ENCODE data around the gene CACNG3.
"Not testable (repeated sequence)": the region's sequence is repeated elsewhere in the genome, so short reads cannot be mapped to it uniquely, and the experiment has no call there.

CACNG3 gene

DNA sequence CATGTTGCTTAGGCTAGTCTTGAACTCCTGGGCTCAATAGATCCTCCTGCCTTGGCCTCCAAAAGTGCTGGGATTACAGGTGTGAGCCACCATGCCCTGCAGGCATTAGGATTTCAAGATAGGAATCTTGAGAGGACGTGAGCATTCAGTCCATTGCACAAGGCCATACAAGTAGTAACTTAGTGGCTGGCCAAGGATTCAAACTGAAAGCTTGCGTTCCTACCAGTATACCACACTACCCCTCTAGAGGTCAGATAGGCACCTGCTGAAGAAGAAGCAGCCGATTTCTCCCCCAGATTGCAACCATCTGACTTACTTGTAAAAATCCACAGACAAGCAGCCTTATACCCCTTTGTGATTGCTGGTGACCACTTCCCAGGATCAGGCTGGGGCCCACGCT is 80.9 kb downstream of the CACNG3 start:
- DNase-seq = no peak

DNA sequence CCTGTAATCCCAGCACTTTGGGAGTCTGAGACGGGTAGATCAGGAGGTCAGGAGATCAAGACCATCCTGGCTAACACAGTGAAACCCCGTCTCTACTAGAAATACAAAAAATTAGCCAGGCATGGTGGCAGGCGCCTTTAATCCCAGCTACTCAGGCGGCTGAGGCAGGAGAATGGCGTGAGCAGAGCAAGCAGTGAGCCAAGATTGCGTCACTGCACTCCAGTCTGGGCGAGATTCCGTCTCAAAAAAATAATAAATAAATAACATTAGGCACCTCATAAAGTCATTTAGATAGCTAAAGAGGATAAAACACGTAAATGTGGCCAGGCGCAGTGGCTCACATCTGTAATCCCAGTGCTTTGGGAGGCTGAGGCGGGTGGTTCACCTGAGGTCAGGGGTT is 87.7 kb downstream of the CACNG3 start:
- DNase-seq = not testable (repeated sequence)

DNA sequence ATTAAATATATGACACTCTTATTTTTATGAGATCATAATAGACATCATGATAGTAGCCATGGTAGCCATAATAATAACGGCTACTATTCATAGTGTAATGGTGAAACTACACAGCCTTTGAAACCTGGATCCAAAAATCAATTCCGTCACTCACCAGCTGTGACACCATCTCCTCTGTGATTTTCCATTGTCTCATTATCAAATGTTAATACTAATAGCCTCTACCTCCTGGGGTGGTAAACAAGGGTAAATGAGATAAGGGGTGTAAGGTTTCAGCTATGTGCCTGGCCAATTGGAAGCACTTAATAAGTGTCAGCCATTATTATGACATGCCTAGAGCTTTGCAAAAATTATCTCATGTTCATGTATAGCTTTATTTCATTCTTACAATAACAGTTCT is 88.6 kb downstream of the CACNG3 start:
- no peak for DNase-seq

DNA sequence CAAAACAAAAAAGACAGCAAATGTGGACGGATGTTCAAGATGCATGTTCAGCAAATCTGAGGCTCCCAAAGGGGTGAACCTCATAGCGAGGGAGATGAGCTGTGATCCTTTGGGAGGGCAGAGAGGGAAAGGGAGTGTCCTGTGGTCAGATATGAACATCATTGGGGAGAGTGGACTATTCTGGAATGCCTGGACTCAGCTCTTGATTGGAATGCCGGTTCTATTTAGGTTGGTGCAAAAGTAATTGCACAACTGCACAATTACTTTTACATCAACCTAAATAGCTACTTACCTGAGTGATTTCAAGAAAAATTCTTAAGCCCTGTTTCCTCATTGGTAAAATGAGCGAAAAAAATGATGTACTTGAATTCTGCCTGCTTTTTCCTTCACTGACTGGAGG is 89.6 kb downstream of the CACNG3 start:
- DNase-seq = no peak

DNA sequence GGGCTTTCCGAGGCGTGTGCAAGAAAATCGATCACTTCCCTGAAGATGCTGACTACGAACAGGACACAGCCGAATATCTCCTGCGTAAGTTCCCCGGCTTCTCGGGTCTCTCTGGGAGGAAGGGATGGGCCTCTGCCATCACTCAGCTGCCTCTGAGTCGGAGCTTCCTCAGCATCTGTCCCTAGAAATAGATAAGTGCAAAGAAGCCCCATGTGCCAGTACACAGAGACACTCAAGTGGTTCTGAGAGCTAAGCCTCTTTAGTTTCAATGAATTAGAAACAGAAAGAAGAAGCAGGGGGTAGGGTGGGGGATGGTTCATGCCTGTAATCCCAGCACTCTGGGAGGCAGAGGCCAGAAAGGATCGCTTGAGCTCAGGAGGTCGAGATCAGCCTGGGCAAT is 90.6 kb downstream of the CACNG3 start:
- DNase-seq = no peak

DNA sequence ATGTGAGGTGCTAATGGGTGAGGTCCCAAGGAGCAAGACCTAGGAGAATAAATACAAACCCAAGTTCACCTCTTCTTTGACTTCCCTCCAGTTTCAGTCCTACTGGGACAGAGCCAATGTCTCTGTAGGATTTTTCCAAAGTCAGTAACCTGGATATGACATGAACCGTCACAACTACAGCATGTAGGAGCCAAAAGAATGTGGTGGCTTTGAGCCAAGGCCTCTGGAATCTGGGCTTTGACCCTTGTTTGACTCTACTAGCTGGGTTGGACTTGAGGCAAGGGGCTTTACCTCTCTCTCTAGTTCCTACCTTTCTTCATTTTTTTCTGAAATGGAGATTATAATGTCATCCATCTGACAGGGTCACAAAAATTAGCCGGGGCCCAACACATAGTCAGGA is 91.4 kb downstream of the CACNG3 start:
- no peak for DNase-seq

DNA sequence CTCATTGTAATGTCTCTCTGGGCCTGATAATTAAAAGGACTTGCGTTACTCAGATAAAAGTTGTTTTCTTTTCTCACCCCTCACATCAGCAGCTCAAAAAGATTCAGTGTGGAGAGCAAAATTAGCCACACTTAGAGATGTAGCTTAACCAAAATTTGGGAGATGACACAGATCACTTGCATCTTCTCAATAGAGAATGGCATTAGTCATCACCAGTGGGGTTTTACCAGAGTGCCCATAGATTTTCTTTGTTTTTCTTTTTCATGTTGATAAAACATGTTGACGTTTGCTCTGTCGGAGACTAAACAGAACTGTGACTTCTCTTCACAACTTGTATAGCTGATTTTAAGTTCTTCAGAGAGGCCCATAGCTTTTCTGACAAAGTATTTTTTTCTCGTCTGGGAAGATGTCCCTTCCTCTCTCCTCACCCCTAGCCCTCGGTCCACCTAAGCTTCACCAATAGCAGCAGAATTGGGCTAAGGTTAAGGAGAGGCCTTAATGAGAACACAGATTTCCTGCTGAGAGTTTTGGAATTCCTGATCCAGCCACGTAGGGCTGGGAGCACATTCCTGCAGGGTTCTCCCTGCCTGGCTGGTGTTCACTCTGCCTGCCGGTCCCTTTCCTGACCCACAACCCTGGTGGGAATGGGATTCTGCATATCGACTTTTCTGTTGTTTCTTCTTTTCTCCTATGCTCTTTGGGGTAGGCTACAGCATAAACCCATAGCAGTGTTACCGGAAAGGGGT is 92.6 kb downstream of the CACNG3 start:
- no peak for DNase-seq

DNA sequence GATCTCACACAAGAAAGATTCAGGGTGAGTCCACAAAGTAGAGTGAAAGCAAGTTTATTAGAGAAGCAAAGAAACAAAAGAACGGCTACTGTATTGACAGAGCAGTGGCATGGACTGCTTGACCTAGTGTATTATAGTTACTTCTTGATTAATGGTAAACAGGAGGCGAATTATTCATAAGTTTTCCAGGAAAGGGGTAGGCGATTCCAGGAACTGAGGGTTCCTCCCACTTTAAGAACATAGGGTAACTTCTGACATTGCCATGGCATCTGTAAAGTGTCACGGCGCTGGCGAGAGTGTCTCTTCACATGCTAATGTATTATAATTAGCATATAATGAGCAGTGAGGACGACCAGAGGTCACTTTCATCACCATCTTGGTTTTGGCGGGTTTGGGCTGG is 93.2 kb downstream of the CACNG3 start:
- DNase-seq = no peak

DNA sequence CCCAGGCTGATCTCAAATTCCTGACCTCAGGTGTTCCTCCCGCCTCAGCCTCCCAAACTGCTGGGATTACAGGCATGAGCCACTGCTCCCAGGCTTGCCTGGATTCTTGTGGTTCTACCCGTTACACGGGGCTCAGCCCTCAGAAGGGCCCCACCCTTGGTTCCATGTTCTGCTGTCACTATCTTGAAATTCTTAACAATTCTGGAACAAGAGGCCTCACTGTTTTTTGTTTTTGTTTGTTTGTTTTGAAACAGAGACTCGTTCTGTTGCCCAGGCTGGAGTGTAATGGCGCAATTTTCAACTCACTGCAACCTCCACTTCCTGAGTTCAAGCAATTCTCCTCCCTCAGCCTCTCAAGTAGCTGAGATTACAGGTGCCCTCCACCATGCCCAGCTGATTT is 96.6 kb downstream of the CACNG3 start:
- no peak for DNase-seq

DNA sequence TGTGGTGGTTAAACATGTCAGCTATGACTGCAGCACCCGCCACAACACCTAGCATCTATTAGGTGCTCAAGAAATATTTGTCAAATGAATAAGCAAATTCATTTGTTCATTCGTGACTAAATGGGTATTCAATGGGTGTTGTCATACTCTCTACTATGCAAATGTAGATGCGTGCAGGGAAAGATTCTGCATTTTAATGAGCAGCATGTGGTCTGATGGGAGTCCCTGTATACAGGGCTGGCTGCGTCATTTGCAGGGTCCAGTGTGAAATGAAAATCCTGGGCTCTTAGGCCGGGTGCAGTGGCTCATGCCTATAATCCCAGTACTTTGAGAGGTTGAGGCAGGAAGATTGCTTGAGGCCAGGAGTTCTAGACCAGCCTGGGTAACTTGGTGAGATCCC is 97.5 kb downstream of the CACNG3 start:
- DNase-seq = no peak

DNA sequence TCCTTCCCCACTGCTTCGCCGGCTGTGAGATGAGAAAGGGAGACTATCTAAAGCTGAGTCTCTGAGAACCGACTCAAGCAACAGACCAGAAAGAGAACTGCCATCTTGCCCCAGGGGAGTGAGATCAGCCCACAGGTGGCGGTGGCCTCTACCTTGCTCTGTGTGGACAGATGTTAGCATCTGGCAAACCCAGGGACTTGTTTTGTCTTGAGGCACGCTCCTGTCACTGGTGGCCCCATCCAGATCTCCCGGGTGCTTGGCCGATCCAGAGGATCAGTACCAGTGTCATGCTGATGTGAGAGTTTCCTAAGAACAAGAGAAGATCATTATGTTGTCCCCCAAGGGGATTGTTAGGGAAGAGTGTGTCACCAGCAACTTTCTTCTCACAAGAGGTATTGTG is 101.4 kb downstream of the CACNG3 start:
- DNase-seq = no peak

DNA sequence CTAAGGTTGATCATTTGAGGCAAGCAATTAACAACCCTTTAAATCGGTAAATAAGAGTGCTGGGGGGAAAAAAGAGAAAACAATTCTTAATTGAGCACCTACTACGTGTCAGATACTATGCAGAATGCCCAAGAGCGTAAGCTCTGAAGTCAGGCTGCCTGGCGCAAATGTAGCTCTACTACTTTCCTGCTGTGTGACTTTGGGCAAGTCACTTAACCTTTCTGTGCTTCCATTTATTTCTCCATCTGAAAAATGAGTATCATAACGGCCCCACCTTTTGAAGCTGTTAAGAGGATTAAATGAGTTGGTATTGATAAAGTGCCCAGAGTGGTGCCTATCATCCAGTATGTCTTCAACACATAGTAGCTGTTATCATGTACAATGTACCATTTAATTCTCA is 102.0 kb downstream of the CACNG3 start:
- DNase-seq = no peak

DNA sequence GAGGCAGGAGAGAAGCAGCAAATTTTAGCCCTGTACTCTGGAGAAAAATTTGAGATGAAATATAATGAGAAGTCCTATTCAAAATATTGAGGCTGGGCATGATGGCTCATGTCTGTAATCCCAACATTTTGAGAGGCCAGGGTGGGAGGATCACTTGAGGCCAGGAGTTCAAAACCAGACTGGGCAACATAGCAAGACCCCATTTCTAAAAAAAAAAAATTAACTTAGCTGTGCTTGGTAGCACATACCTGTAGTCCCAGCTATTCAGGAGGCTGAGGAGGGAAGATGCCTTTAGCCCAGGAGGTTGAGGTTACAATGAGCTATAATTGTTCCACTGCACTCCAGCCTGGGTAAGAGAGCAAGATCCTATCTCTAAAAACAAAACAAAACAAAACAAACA is 103.4 kb downstream of the CACNG3 start:
- no peak for DNase-seq

DNA sequence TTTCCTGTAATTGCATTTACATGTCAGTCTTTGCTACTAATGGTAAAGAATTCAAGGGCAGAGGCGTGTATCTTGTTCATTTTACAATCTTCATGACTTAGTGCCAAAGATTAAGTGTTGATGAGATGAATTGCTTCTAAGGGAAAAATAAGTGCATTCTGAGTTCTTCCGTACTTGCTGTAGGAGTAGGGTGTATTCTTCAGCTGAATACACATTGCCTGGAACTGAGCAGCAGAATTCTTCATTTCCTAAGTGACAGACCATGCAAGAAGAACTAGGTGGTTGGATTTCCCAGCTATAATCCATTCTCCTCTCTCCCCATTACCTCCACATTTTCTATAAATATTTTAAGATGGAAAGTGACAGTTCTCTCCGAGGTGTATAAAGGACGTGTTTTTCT is 104.8 kb downstream of the CACNG3 start:
- DNase-seq = no peak

DNA sequence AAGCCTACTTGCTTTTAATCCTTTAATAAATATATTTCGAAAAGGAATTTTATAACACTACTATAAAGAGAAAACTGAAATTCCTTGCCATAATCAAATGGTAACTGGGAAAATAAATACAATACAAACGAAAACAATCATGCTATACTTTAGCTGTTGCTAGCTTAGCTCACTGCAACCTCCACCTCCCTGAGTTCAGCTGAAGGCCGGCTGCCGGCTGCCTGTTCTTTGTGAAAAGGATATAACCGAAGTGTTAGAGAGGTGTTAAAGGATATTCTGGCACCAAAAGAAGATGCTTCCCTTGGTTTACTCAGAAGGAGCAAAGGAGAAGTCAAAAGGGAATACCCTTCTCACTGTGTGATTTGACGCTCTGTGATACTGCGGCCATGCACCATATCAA is 108.5 kb downstream of the CACNG3 start:
- DNase-seq = no peak

DNA sequence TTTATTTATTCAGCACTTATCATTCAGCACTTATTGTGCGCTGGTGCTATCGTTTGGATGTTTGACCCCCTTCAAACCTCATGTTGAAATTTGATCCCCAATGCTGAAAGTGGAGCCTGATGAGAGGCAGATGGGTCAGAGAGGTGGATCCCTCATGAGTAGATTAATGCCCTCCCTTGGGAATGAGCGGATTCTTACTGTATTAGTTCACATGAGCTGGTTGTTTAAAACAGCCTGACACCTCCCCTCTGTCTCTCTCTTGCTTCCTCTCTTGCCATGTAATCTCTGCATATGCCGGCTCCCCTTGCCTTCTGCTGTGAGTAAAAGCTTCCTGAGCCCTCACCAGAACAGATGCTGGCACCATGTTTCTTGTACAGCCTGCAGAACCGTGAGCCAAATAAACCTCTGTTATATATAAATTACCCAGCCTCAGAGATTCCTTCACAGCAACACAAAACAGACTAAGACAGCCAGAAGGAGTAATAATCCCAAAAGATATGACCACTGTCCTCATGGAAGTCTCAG is 111.1 kb downstream of the CACNG3 start:
- no peak for DNase-seq

DNA sequence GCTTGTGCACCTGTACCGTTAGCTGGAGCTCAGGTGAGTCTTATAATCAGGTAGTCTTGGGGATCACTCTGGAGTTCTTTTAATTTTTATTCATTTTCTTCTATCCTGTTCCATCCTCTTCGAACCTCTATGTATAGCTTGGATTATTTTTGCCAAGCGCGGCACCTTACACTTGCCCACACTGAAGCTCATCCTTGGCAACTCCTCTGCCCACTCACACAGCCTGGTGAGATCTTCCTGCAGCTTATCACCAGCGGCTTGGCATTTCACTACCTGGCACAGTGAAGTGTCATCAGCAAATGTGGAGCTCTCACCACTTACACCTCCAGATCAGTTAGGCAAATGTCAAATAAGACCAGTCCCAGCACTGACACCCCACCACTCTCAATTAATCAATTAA is 116.7 kb downstream of the CACNG3 start:
- no peak for DNase-seq

DNA sequence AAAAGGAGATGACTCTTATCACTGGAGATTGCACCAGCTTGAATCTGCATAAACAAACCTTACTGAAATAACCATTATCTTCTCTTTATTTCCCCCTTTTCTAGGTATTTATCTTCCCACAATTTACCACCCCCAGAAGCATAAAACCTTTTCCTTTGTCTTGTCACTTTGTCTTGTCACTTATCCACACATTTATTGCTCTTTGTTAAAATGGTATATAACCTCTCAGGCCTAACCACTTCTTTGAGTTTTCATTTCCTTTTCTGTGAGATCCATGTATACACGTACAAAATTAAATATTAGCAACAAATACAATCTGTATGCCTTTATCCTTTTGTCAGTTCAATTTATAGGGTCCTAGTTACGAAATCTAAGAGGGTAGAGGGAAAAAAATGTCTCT is 122.9 kb downstream of the CACNG3 start:
- no peak for DNase-seq

DNA sequence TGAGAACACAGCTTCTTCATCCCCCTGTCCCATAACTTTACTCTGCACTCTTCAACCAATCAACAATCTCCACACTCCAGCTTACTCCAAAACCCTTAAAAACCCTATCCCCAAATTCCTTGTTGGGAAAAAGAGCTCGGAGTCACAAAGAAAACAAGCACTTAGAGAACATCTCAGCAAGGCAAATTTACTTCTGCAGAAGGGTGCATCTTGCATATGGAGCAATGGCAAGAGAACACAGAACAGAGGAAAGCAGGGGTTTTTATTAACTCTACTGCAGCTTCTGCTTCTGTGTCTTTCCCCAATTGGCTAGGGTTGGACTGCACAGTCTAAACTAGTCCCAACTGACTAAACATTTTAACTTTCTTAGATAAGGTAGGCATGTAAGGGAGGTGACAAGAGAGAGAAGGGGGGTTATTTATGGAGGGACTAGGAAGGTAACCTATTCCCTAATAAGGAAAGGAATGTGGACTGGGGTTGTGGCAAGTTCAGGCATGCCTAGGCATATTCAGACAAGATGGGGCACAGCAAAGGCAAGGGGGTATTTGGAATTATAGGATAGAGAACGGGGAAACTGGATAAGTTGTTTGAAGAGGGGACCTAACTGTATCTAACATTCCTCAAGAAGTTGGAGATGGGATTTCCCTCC is 125.5 kb downstream of the CACNG3 start:
- no peak for DNase-seq

DNA sequence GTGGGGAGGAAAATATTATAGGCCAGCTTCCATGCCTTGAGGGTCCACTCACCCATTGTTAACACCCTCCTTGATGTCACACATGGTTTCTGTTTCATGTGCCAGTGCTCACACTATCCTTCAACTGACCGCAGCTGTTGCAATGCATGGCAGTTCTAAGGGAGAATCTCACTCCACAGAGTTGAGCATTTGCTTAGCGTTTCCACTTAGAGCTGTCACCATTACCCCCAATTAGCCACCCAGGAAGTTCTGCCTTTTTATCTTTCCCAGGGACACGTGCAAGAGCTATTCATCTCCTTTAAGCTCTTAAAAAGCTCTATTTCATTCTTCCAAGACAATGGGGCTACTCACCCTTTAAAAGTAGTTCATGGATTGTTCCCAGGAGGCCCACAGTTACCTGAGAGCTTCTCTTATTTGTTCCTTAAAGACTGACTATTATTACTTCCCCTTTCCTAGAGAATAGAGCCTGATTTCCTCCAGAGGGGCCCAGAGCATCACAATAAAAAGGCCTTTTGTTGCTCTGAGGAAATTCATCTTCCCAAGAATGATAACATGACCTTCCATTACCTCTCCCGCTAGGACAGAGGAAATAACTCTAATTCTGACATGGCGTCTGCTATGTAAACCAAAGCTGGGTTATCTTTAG is 126.8 kb downstream of the CACNG3 start:
- no peak for DNase-seq

DNA sequence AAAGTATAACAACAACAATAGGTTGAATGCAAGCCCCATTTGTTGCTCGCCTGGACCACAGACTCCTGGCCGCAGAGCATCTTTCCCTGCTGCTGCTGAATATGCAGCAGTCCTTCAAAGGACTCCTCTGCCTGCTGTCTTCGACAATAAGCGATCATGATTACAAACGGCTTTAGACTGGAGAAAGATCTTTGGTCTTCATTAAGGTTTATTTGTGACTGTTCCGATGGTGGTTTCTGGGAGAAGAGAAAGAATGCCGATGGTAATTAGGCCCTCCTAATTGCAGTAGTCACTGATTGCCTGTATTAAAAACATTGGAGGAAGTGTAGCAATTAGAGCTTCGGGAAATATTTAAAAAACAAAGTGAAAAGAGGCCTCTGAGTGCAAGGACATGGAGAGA is 138.2 kb downstream of the CACNG3 start:
- no peak for DNase-seq

DNA sequence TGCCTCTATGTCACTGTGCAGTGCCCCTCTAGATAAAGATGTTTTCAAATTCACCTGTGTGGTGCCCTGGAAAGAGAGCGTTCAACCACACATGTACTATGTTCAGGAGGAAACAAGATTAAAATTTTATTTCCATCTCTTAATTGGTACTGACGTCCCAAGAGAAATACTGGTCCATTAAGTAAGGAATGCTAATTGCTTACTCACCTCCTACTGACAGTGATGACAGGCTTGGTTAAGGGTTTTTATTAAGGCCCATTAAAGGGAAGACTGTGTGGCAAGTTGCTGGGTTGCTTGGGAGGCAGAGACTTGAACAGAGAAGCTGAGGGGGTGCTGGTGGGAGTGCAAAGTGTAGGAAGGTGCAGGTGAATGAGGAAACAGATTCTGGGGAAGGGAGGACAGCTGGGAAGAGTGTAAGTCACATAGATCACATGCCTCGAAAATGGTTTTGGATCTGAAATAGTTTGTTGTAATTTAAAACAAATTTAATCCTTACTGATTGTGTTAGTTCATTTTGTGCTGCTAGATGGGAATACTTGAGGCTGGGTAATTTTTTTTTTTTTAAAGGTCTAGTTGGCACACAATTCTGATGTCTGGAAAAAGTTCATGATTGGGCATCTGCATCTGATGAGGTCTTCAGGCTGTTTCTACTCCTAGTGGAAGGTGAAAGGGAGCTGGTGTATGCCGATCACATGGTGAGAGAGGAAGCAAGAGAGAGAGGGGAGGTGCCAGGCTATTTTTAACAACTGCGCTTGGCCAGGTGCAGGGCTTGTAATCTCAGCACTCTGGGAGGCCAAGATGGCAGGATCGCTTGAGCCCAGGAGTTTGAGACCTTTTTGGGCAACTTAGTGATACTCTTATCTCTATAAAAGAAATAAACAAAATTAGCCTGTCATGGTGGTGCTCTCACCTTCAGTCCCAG is 140.5 kb downstream of the CACNG3 start:
- no peak for DNase-seq

DNA sequence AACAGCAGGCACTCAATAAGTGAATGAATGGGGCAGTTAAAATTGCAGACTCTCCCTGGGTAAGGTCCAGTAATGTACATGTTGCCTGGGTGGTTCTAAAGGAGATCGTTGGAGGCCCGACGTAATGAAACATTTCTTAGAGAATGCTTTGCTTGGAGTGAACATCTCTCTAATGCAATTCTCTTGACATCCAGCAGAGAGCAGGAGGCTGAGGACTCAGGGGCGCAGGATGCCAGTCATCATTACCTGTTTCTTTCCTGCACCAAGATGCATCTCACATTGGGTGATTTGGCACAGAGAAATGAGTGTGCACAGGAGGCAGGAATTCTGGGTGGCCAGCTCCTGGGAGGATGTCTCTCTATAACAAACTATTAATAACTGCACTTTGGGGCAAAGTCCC is 152.9 kb downstream of the CACNG3 start:
- no peak for DNase-seq

Measured in activated CD4-positive, CD25-positive, alpha-beta regulatory T cell treated with anti-CD3 and anti-CD28 coated beads, Interleukin-2, amount 50 U/mL, for 72 hours (primary cell).